K562 (cell line): ENCODE measurements around the gene FBRS. TPM values are rescaled to one million over a fixed set of nuclear protein-coding genes. Genes with fewer than 3 reads are reported as not detected.
A peak's percentile ranks its signal among the peaks of the same experiment; 100 is the strongest.

Source experiments
- ASH1L ChIP-seq: fragments of 450-650 bp; IDR thresholded peaks from 2 replicates; pipeline ENCODE4 v1.6.1; 2018; ENCODE audit warnings: borderline replicate concordance, mild to moderate bottlenecking, low read depth; ENCODE audit not compliant: partially characterized antibody
- ATF1 ChIP-seq, 2 experiments: fragments of 450-650 bp in 1 of 2; IDR thresholded peaks; 2 replicates each; pipeline ENCODE4 v1.6.1; 2016; ENCODE audit warnings: missing compliant biosample characterization in 1 of 2, missing genetic modification characterization in 1 of 2
- CHD1 ChIP-seq: fragments of 200-600 bp; sonication (generic); IDR thresholded peaks from one replicate; pipeline ENCODE4 v1.6.1; 2012; ENCODE audit warnings: mild to moderate bottlenecking, moderate library complexity, low read length, inconsistent platforms
- ETV6 ChIP-seq, 3 experiments: fragments of 150-350 bp in 1 of 3; sonication (generic) in 1 of 3; formaldehyde crosslinking in 1 of 3; IDR thresholded peaks; 2 replicates each; pipeline versions ENCODE4 v1.6.1 to v1.8.0; 2014 to 2022; ENCODE audit warnings: borderline replicate concordance in 2 of 3, low read depth in 2 of 3, antibody characterized with exemption in 1 of 3, low read length in 1 of 3, mild to moderate bottlenecking in 1 of 3, missing genetic modification reagents in 1 of 3
- FIP1L1 ChIP-seq: fragments of 200-400 bp; formaldehyde crosslinking; IDR thresholded peaks from 2 replicates; pipeline ENCODE4 v1.6.1; 2018; ENCODE audit warnings: mild to moderate bottlenecking, low read depth, low read length; ENCODE audit not compliant: poor library complexity, severe bottlenecking
- GABPA ChIP-seq: fragments of 200-800 bp; sonication (Bioruptor generic); conservative IDR thresholded peaks from 2 replicates; pipeline ENCODE4 v1.6.1; 2016; ENCODE audit warnings: low read depth, missing genetic modification characterization, missing compliant biosample characterization
- HMG20B ChIP-seq: fragments of 250-450 bp; sonication (Bioruptor Pico); IDR thresholded peaks from 2 replicates; pipeline ENCODE4 v1.5.0; 2021; ENCODE audit warnings: mild to moderate bottlenecking
- ILK ChIP-seq: fragments of 450-650 bp; IDR thresholded peaks from 2 replicates; pipeline ENCODE4 v1.6.1; 2016; ENCODE audit warnings: missing genetic modification characterization, low read depth, mild to moderate bottlenecking, missing compliant biosample characterization, moderate library complexity, borderline replicate concordance
- KAT7 ChIP-seq: sonication (generic); formaldehyde crosslinking; IDR thresholded peaks from 2 replicates; pipeline ENCODE4 v1.8.0; 2022; ENCODE audit warnings: missing genetic modification reagents, mild to moderate bottlenecking, borderline replicate concordance
- MCM2 ChIP-seq: fragments of 450-650 bp; IDR thresholded peaks from 2 replicates; pipeline ENCODE4 v1.6.1; 2017; ENCODE audit warnings: low read depth, mild to moderate bottlenecking
- NFATC3 ChIP-seq: fragments of 450-650 bp; IDR thresholded peaks from 2 replicates; pipeline ENCODE4 v1.6.1; 2017; ENCODE audit warnings: mild to moderate bottlenecking
- NONO ChIP-seq, 2 experiments: fragments of 200-400 bp in 1 of 2; fragments of 450-650 bp in 1 of 2; formaldehyde crosslinking in 1 of 2; IDR thresholded peaks; 2 replicates each; pipeline ENCODE4 v1.6.1; 2017; ENCODE audit warnings: low read depth in 2 of 2, mild to moderate bottlenecking in 2 of 2, moderate library complexity in 2 of 2, low read length in 1 of 2
- NR4A1 ChIP-seq, 2 experiments: fragments of 250-450 bp in 1 of 2; fragments of 450-650 bp in 1 of 2; sonication (Bioruptor Pico) in 1 of 2; IDR thresholded peaks; 2 replicates each; pipeline versions ENCODE4 v1.4.0 to v1.6.1; 2016 to 2020; ENCODE audit warnings: mild to moderate bottlenecking in 2 of 2, missing compliant biosample characterization in 1 of 2, missing genetic modification characterization in 1 of 2, moderate library complexity in 1 of 2
- PCBP1 ChIP-seq: fragments of 200-400 bp; formaldehyde crosslinking; IDR thresholded peaks from 2 replicates; pipeline ENCODE4 v1.6.1; 2018; ENCODE audit warnings: mild to moderate bottlenecking, low read depth, low read length; ENCODE audit not compliant: poor library complexity, severe bottlenecking
- RAD51 ChIP-seq: fragments of 450-650 bp; IDR thresholded peaks from 2 replicates; pipeline ENCODE4 v1.7.1; 2016; ENCODE audit warnings: low read depth, mild to moderate bottlenecking, borderline replicate concordance
- RBM25 ChIP-seq: fragments of 200-400 bp; formaldehyde crosslinking; IDR thresholded peaks from 2 replicates; pipeline ENCODE4 v1.6.1; 2018; ENCODE audit warnings: low read length, low read depth, moderate library complexity; ENCODE audit not compliant: severe bottlenecking
- RFX1 ChIP-seq: fragments of 450-650 bp; IDR thresholded peaks from 2 replicates; pipeline ENCODE4 v1.6.1; 2016; ENCODE audit warnings: mild to moderate bottlenecking, moderate library complexity
- SMAD1 ChIP-seq: fragments of 150-350 bp; IDR thresholded peaks from 2 replicates; pipeline ENCODE4 v1.6.1; 2014; ENCODE audit warnings: low read length, low read depth; ENCODE audit not compliant: partially characterized antibody
- SMARCA4 ChIP-seq: fragments of 450-650 bp; IDR thresholded peaks from 2 replicates; pipeline ENCODE4 v1.6.1; 2016
- SOX6 ChIP-seq: fragments of 450-650 bp; IDR thresholded peaks from 2 replicates; pipeline ENCODE4 v1.6.1; 2014; ENCODE audit warnings: mild to moderate bottlenecking
- SRSF3 ChIP-seq: fragments of 200-400 bp; formaldehyde crosslinking; IDR thresholded peaks from 2 replicates; pipeline ENCODE4 v1.6.1; 2016; ENCODE audit warnings: mild to moderate bottlenecking, low read length, moderate library complexity; ENCODE audit not compliant: insufficient read depth
- STAT5A ChIP-seq: IDR thresholded peaks from 2 replicates; pipeline ENCODE4 v1.6.1; 2012; ENCODE audit warnings: low read length, inconsistent platforms, borderline replicate concordance
- ZEB2 ChIP-seq: fragments of 450-650 bp; IDR thresholded peaks from 2 replicates; pipeline ENCODE4 v1.6.1; 2016
- ZNF253 ChIP-seq: fragments of 250-450 bp; sonication (Bioruptor Pico); conservative IDR thresholded peaks from 2 replicates; pipeline ENCODE4 v1.6.1; 2021; ENCODE audit warnings: mild to moderate bottlenecking
- ZNF507 ChIP-seq: conservative IDR thresholded peaks from 2 replicates; pipeline ENCODE4 v1.6.1; 2017; ENCODE audit warnings: missing genetic modification characterization, missing compliant biosample characterization
- ZNF699 ChIP-seq: fragments of 250-450 bp; sonication (Bioruptor Pico); IDR thresholded peaks from 2 replicates; pipeline ENCODE4 v1.8.0; 2021; ENCODE audit warnings: mild to moderate bottlenecking, moderate library complexity; ENCODE audit not compliant: insufficient replicate concordance
- polyA plus RNA-seq, 8 experiments: library from polyadenylated mRNA; depleted of rRNA in 4 of 8; stranded (reverse) in 5 of 8; unstranded in 3 of 8; fragments of >200 nt; fragmentation: Nextera tagmentation in 2 of 8; fragmentation: Illumina TruSeq in 1 of 8; extraction: Ambion mirVana in 2 of 8; extraction: Trizol in 1 of 8; gene quantifications; 2 replicates each; pipeline versions ENCODE4 v1.2.1 to v1.2.3, GENCODE V29; 2011 to 2014; ENCODE audit warnings: inconsistent platforms in 1 of 8, missing spikeins in 1 of 8
- total RNA-seq, 7 experiments: library from RNA; depleted of rRNA in 6 of 7; stranded (reverse); fragments of >200 nt in 6 of 7; fragmentation: Illumina TruSeq in 2 of 7; extraction: Trizol in 2 of 7; gene quantifications; 2 replicates each; pipeline versions ENCODE4 v1.2.1 to v1.2.3, GENCODE V29; 2011 to 2021; ENCODE audit warnings: low replicate concordance in 1 of 7
- TF ChIP-seq, protein P1 (sequence below): fragments of 250-450 bp; sonication (Bioruptor Pico); IDR thresholded peaks from 2 replicates; pipeline ENCODE4 v1.9.0; 2021; ENCODE audit warnings: mild to moderate bottlenecking, inconsistent platforms

The FBRS gene
- total and polyA plus RNA-seq, 9 of the 15 experiments (the other 6 are each of a cell fraction or from before 2014, with no cell fraction given): 0.32 to 59.5 (median 13.1) TPM

DNA sequence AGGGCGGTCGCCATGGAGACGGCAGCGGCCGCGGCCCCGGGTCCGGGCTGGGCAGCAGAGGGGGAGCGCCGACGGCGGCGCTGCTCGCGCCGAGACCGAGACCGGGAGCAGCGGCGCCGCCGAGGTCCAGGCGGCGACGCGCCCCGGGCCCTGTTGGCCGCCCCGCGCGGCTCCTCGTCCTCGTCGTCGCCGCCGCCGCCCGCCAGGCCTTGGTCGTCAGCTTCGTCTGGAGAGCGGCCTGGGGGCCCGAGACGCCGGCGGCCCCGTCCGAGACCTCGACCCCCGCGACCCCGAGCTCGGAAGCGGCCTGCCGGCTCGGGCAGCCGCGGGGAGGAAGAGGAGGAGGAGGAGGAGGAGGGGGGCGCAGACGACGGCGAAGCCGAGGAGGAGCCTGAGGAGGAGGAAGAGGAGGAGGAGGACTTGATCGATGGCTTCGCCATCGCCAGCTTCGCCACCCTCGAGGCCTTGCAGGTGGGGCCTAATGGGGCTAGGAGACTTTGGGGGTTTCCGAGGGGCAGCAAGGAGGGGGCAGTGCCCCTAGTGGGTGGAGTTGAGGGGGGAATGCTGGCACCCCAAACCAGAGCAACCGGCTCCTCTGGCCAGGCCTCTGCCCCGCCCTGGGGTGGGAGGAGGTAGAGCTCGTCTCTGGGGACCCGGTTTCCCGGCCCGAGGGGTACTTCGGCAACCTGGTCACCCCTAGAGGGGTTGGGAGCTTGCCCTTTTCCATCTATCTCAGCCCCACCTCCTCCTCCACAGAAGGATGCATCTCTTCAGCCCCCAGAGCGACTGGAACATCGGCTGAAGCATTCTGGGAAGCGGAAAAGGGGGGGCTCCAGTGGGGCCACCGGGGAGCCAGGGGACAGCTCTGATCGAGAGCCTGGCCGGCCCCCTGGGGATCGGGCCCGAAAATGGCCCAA lies 1.5 kb downstream of the FBRS start (continued):
- TF ChIP-seq ZEB2 (no peak), ETV6 (IDR thresholded peaks at IDR 0.05; ENCODE audit: borderline replicate concordance in 1 of 2, low read depth in 2 of 2, low read length in 1 of 2) (no peak), ETV6 (CRISPR knock-in tag; IDR thresholded peaks at IDR 0.05; ENCODE audit: borderline replicate concordance) (no peak), FIP1L1 (peak; percentile 0), PCBP1 (no peak), ATF1 (CRISPR knock-in tag; IDR thresholded peaks at IDR 0.05) (no peak), ATF1 (tag; IDR thresholded peaks at IDR 0.05) (no peak), KAT7 (CRISPR knock-in tag) (no peak), ZNF253 (CRISPR knock-in tag) (no peak), HMG20B (CRISPR knock-in tag) (no peak), CHD1 (peak; percentile 88), RFX1 (no peak), STAT5A (no peak), NONO (IDR thresholded peaks at IDR 0.05; ENCODE audit: low read depth in 2 of 2, low read length in 1 of 2) (peak in 1 of 2 experiments; percentile 5; a peak in 1 of 4 replicates), SMAD1 (no peak), NR4A1 (CRISPR knock-in tag; IDR thresholded peaks at IDR 0.05) (no peak), NR4A1 (tag; IDR thresholded peaks at IDR 0.05) (no peak), ASH1L (no peak), SOX6 (no peak), ILK (tag) (no peak), ZNF507 (no peak), SMARCA4 (no peak), ZNF699 (CRISPR knock-in tag) (no peak), GABPA (tag) (no peak), RBM25 (no peak), RAD51 (no peak), NFATC3 (no peak), MCM2 (no peak), SRSF3 (0 out of 2 replicates have a peak, but pooled peaks have one; percentile 25)
- TF ChIP-seq, protein P1, sequence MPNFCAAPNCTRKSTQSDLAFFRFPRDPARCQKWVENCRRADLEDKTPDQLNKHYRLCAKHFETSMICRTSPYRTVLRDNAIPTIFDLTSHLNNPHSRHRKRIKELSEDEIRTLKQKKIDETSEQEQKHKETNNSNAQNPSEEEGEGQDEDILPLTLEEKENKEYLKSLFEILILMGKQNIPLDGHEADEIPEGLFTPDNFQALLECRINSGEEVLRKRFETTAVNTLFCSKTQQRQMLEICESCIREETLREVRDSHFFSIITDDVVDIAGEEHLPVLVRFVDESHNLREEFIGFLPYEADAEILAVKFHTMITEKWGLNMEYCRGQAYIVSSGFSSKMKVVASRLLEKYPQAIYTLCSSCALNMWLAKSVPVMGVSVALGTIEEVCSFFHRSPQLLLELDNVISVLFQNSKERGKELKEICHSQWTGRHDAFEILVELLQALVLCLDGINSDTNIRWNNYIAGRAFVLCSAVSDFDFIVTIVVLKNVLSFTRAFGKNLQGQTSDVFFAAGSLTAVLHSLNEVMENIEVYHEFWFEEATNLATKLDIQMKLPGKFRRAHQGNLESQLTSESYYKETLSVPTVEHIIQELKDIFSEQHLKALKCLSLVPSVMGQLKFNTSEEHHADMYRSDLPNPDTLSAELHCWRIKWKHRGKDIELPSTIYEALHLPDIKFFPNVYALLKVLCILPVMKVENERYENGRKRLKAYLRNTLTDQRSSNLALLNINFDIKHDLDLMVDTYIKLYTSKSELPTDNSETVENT (CRISPR knock-in tag): no peak
